K562 (cell line): ENCODE data around the gene SYNM. TPM values are rescaled to one million over a fixed set of nuclear protein-coding genes. Genes with fewer than 3 reads are reported as not detected.

ENCODE experiments used
- CREM ChIP-seq: IDR thresholded peaks from 2 replicates; pipeline ENCODE4 v1.6.1; 2014; ENCODE audit warnings: antibody characterized with exemption, low read depth
- ESRRA ChIP-seq: fragments of 450-650 bp; IDR thresholded peaks from 2 replicates; pipeline ENCODE4 v1.6.1; 2014; ENCODE audit warnings: low read depth, mild to moderate bottlenecking, moderate library complexity, borderline replicate concordance
- NCOA6 ChIP-seq: fragments of 450-650 bp; IDR thresholded peaks from 2 replicates; pipeline ENCODE4 v1.6.1; 2017; ENCODE audit warnings: mild to moderate bottlenecking
- ZKSCAN3 ChIP-seq: fragments of 250-450 bp; sonication (Bioruptor Pico); IDR thresholded peaks from 2 replicates; pipeline ENCODE4 v1.4.0; 2020
- polyA plus RNA-seq, 8 experiments: library from polyadenylated mRNA; depleted of rRNA in 4 of 8; stranded (reverse) in 5 of 8; unstranded in 3 of 8; fragments of >200 nt; fragmentation: Nextera tagmentation in 2 of 8; fragmentation: Illumina TruSeq in 1 of 8; extraction: Ambion mirVana in 2 of 8; extraction: Trizol in 1 of 8; gene quantifications; 2 replicates each; pipeline versions ENCODE4 v1.2.1 to v1.2.3, GENCODE V29; 2011 to 2014; ENCODE audit warnings: inconsistent platforms in 1 of 8, missing spikeins in 1 of 8
- total RNA-seq, 7 experiments: library from RNA; depleted of rRNA in 6 of 7; stranded (reverse); fragments of >200 nt in 6 of 7; fragmentation: Illumina TruSeq in 2 of 7; extraction: Trizol in 2 of 7; gene quantifications; 2 replicates each; pipeline versions ENCODE4 v1.2.1 to v1.2.3, GENCODE V29; 2011 to 2021; ENCODE audit warnings: low replicate concordance in 1 of 7
- TF ChIP-seq, protein P1 (sequence below), 2 experiments: fragments of 150-350 bp in 1 of 2; IDR thresholded peaks; 2 replicates each; pipeline ENCODE4 v1.6.1; 2012 to 2016; ENCODE audit warnings: low read depth in 2 of 2, low read length in 2 of 2, mild to moderate bottlenecking in 1 of 2, moderate library complexity in 1 of 2
- TF ChIP-seq, protein P2 (sequence below), 2 experiments: fragments of 450-650 bp; IDR thresholded peaks; 2 replicates each; pipeline ENCODE4 v1.6.1; 2018; ENCODE audit warnings: mild to moderate bottlenecking in 2 of 2, low read depth in 1 of 2; ENCODE audit not compliant: partially characterized antibody in 2 of 2
- TF ChIP-seq, protein P3 (sequence below), 2 experiments: IDR thresholded peaks; 2 replicates each; pipeline ENCODE4 v1.6.1; 2011; ENCODE audit warnings: borderline replicate concordance in 1 of 2, control low read depth in 1 of 2, low read depth in 1 of 2, low read length in 1 of 2, mild to moderate bottlenecking in 1 of 2, mixed read lengths in 1 of 2, moderate library complexity in 1 of 2; ENCODE audit not compliant: insufficient read depth in 1 of 2, insufficient read length in 1 of 2, poor library complexity in 1 of 2, severe bottlenecking in 1 of 2; ENCODE audit errors: extremely low read depth in 1 of 2

The SYNM gene
- total and polyA plus RNA-seq, 9 of the 15 experiments (the other 6 are each of a cell fraction or from before 2014, with no cell fraction given) = 0.01 to 0.42 (median 0.13) TPM

DNA sequence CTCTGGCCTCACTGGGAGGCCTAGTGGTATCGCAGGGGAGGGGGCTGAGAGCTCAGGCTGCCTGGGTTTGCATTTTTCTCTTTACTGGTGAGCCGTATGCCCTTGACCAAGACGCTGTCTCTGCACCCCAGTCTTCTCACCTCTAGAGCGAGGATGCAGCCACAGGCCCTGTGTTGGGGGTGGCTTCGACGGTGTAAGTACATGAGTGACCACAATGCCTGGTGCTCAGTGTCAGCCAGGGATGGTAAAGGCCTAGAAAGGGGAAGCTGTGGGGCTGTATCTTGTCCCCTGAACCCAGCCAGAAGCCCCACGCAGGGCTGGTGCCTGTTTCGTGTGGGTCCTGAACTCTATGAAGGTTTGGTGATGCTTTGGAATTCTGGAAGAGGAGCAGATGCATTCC lies 19.8 kb downstream of the SYNM start (continued):
- TF ChIP-seq, protein P1, sequence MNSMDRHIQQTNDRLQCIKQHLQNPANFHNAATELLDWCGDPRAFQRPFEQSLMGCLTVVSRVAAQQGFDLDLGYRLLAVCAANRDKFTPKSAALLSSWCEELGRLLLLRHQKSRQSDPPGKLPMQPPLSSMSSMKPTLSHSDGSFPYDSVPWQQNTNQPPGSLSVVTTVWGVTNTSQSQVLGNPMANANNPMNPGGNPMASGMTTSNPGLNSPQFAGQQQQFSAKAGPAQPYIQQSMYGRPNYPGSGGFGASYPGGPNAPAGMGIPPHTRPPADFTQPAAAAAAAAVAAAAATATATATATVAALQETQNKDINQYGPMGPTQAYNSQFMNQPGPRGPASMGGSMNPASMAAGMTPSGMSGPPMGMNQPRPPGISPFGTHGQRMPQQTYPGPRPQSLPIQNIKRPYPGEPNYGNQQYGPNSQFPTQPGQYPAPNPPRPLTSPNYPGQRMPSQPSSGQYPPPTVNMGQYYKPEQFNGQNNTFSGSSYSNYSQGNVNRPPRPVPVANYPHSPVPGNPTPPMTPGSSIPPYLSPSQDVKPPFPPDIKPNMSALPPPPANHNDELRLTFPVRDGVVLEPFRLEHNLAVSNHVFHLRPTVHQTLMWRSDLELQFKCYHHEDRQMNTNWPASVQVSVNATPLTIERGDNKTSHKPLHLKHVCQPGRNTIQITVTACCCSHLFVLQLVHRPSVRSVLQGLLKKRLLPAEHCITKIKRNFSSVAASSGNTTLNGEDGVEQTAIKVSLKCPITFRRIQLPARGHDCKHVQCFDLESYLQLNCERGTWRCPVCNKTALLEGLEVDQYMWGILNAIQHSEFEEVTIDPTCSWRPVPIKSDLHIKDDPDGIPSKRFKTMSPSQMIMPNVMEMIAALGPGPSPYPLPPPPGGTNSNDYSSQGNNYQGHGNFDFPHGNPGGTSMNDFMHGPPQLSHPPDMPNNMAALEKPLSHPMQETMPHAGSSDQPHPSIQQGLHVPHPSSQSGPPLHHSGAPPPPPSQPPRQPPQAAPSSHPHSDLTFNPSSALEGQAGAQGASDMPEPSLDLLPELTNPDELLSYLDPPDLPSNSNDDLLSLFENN (IDR thresholded peaks at IDR 0.05; ENCODE audit: low read depth in 2 of 2, low read length in 2 of 2) = no peak
- TF ChIP-seq ESRRA = no peak
- no peak for TF ChIP-seq CREM
- TF ChIP-seq ZKSCAN3 (CRISPR knock-in tag) = no peak
- no peak for TF ChIP-seq NCOA6
- TF ChIP-seq, protein P2, sequence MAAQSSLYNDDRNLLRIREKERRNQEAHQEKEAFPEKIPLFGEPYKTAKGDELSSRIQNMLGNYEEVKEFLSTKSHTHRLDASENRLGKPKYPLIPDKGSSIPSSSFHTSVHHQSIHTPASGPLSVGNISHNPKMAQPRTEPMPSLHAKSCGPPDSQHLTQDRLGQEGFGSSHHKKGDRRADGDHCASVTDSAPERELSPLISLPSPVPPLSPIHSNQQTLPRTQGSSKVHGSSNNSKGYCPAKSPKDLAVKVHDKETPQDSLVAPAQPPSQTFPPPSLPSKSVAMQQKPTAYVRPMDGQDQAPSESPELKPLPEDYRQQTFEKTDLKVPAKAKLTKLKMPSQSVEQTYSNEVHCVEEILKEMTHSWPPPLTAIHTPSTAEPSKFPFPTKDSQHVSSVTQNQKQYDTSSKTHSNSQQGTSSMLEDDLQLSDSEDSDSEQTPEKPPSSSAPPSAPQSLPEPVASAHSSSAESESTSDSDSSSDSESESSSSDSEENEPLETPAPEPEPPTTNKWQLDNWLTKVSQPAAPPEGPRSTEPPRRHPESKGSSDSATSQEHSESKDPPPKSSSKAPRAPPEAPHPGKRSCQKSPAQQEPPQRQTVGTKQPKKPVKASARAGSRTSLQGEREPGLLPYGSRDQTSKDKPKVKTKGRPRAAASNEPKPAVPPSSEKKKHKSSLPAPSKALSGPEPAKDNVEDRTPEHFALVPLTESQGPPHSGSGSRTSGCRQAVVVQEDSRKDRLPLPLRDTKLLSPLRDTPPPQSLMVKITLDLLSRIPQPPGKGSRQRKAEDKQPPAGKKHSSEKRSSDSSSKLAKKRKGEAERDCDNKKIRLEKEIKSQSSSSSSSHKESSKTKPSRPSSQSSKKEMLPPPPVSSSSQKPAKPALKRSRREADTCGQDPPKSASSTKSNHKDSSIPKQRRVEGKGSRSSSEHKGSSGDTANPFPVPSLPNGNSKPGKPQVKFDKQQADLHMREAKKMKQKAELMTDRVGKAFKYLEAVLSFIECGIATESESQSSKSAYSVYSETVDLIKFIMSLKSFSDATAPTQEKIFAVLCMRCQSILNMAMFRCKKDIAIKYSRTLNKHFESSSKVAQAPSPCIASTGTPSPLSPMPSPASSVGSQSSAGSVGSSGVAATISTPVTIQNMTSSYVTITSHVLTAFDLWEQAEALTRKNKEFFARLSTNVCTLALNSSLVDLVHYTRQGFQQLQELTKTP (IDR thresholded peaks at IDR 0.05; ENCODE audit: low read depth in 1 of 2, partially characterized antibody in 2 of 2) = no peak
- TF ChIP-seq, protein P3, sequence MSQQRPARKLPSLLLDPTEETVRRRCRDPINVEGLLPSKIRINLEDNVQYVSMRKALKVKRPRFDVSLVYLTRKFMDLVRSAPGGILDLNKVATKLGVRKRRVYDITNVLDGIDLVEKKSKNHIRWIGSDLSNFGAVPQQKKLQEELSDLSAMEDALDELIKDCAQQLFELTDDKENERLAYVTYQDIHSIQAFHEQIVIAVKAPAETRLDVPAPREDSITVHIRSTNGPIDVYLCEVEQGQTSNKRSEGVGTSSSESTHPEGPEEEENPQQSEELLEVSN (IDR thresholded peaks at IDR 0.05; ENCODE audit: borderline replicate concordance in 1 of 2, extremely low read depth in 1 of 2, insufficient read depth in 1 of 2, insufficient read length in 1 of 2, low read depth in 1 of 2, low read length in 1 of 2, poor library complexity in 1 of 2, severe bottlenecking in 1 of 2) = no peak
- TF ChIP-seq, all 486 proteins: peak for 0
